ENCODE results near the gene GLI1.
"Not testable (repeated sequence)": the region's sequence is repeated elsewhere in the genome, so short reads cannot be mapped to it uniquely, and the experiment has no call there.

The GLI1 gene

DNA sequence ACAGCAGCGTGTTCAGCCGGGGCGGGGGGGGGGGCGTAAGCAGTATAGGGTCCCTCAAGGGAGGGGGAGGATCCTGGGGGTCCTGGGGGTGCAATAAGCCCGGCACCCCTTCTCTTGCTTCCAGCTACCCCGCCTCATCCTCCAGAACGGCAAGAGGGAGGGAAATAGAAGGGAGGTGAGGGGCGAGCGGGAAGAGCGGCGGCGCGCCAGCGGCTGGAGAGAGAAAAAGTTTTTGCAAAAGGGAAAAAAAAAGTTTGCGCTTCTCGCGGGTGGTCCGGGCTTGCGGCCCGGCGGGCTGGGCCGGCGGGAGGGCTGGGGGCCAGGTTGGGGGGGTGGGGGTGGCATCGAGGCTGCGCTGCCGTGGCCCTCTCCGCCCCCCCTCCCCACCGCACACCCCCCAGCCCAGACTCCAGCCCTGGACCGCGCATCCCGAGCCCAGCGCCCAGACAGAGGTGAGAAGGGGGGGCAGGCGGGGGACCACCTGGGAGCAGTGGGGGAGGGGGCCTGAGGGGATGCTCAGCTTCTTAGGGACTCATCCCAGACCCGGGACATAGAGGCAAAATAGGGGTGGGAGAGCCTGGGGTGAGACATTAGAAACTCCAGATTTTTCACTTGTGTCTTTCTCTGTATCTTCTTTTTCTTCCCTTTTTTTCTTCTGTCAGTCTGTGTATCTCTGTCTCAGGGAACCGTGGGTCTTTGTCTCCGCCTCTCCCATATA lies at the start of gene GLI1:
TSS of gene GLI1 (plus strand) at position 36 of the 718 bp plus-strand sequence. CDS start 3,907 bp downstream, outside the sequence.
- peak; percentile 36 for DNase-seq

DNA sequence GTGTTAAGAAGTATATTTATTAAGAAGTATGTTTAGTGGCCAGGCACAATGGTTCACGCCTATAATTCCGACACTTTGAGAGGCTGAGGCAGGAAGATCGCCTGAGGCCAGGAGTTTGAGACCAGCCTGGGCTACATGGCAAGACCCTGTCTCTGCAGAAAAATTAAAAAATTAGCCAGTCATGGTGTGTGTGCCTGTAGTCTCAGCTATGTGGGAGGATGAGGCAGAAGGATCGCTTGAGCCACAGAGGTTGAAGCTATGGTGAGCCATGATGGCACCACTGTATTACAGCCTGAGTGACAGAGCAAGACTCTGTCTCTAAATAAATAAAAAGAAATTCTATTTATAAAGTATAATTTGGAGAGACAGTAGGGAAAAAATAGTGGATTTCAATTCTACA lies 49.1 kb upstream of the GLI1 start:
- no peak for DNase-seq

GRCh38 chr12:57414160-57414559 lies 45.4 kb upstream of the GLI1 start:
- DNase-seq = not testable (repeated sequence)

GRCh38 chr12:57415088-57415487 lies 44.5 kb upstream of the GLI1 start:
- no peak for DNase-seq

DNA sequence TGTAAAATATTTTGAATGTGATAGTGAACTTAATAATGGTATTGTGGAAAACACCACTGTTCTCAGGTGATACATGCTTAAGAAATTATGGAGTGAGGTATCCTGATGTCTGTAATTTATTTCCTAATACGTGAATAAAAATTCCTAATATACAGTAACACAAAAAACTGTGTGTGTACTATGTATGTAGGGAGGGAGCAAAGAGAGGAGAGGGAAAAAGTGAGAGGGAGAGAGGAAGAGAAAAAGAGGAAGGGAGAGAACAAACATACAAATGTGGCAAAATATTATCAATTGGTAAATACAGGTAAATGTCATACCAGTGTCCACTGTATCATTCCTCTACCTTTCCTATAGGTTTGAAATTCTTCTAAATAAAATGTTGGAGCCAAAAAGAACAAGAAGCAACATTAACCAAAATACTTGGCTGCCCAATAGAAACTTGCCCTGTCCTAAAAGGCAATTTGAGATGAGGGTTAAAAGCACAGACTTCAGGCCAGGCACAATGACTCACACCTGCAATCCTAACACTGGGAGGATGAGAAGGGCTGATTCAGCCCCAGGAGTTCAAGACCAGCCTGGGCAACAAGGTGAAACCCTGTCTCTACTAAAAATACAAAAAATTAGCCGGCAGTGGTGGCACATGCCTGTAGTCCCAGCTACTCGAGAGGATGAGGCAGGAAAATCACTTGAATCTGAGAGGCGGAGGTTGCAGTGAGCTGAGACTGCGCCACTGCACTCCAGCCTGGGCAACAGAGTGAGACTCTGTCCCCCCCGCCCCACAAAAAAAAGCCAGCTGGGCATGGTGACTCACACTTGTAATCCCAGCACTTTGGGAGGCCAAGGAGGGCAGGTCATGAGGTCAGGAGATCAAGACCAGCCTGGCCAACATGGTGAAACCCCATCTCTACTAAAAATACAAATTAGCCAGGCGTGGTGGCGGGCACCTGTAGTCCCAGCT lies 43.3 kb upstream of the GLI1 start:
- peak; percentile 53 for DNase-seq

DNA sequence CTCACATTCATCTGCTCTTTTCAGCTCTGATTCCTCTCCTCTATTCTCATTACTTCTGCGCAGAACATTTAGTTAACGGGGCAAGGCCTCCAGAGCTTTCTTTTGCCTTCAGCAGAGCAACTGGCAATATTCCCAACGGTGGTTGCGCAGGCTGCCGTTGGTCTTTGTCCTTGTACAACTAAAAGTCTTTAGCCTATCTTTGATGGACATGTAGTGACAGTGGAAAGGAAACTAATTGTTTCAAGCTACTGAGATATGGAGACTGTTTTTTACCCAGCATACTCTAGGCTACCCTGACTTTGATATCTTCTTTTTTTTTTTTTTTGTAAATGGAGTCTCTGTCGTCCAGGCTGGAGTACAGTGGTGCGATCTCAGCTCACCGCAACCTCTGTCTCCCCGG lies 41.3 kb upstream of the GLI1 start:
- no peak for DNase-seq

- no peak for DNase-seq
These were observed 40.1 kb upstream of the GLI1 start for GRCh38 chr12:57419495-57419894.

DNA sequence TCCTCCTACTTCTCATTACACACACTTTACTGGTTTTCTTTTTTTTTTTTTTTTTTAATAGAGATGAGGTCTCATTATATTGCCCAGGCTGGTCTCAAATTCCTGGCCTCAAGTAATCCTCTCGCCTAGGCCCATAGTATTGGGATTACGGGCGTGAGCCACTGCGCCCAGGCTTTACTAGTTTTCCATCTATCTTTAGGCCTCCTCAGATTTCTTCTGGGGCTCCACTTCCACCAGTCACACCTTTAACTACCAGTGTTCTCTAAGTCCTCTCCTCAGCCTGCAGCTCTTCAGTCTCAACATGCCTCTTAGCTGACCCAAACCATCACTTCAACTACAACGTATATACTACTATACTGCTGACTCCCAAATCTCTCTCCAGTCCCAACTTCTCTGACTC lies 39.1 kb upstream of the GLI1 start:
- no peak for DNase-seq

GRCh38 chr12:57426948-57427347 lies 32.6 kb upstream of the GLI1 start:
- not testable (repeated sequence) for DNase-seq

- no peak for DNase-seq
These were observed 30.6 kb upstream of the GLI1 start for GRCh38 chr12:57428965-57429364.

DNA sequence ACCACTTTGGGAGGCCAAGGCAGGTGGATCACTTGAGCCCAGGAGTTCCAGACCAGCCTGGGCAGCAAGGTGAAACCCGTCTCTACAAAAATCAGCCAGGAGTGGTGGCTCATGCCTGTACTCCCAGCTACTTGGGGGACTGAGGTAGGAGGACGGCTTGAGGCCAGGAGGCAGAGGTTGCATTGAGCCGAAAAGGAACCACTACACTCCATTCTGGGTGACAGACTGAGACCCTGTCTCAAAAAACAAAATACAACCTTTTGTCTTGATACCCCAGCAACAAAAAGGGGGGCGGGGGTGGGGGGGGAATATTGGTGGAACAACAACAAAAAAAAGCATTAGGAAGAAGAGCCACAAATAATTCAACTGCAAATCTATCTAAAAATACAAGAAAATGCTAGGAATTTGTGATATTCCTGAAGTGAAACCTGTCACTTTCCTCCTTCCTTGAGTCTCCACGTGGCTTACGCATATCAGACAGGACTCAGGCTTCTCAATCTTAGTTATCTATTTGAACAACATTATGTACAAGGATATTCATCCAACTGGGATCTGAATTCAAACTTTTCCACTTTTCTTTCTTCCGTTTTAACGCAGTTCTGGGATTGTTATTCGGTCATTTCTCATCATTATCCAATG lies 30.0 kb upstream of the GLI1 start:
- peak; percentile 27 for DNase-seq

- peak; percentile 32 for DNase-seq
These were observed 29.3 kb upstream of the GLI1 start for GRCh38 chr12:57430112-57430930.

GRCh38 chr12:57430931-57431566 lies 28.5 kb upstream of the GLI1 start, which contains the start of gene R3HDM2:
Gene R3HDM2 (minus strand): TSS chr12:57431043. CDS start chr12:57310428, 120,615 bp downstream.
- peak; percentile 95 for DNase-seq

GRCh38 chr12:57431654-57432188 lies 27.9 kb upstream of the GLI1 start:
- no peak for DNase-seq

GRCh38 chr12:57433370-57433769 lies 26.2 kb upstream of the GLI1 start:
- no peak for DNase-seq

- no peak for DNase-seq
These were observed 24.9 kb upstream of the GLI1 start, which contains the start of gene INHBC for GRCh38 chr12:57434517-57435223. Gene INHBC (plus strand): TSS chr12:57434784. CDS start chr12:57434887, 103 bp downstream.

DNA sequence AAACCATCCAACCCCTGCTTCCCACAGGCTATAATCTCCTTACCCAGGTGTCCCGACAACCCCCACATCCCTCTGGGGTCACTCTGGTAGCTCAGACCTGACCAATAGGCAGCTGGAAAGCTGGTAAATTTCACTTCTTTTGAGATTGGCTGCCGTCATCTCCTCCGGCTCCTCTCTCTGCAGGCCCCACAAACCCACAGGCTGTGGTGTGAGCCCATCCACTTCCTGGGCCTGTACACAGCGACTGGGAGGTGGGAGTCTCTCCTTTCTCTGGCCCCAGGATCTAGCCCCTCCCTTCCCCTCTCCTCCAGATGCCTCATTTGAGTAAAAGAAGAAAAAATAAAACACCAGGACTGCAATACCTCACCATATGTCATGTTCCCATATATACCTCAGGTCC lies 24.3 kb upstream of the GLI1 start:
- no peak for DNase-seq

DNA sequence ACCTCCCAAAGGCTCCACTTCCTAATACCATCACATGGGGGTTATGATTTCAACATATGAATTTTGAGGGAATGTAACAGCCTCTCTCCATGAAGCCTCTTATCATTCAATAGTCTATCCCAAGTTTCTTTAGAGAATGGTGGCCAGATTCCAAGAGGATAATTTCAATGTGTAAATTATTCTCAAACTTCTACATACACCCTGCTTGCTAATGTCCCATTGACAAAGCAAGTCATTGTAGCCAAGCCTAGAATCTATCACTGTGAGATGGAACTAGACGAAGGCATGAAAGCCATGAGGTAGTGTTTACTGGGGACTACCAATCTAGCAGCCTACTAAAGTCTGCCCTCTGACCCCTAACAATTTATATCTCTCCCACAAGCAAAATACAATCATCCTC lies 21.2 kb upstream of the GLI1 start:
- no peak for DNase-seq

GRCh38 chr12:57439762-57440266 lies 19.8 kb upstream of the GLI1 start:
- DNase-seq = no peak

GRCh38 chr12:57441393-57441792 lies 18.2 kb upstream of the GLI1 start:
- not testable (repeated sequence) for DNase-seq

Measured in EL (cell line).